Neural crest cell (in vitro differentiated cells): ENCODE results near the gene CMAS. TPM values are rescaled to one million over a fixed set of nuclear protein-coding genes. Genes with fewer than 3 reads are reported as not detected.

Experiments used
- DNase-seq: peaks from one replicate; pipeline ENCODE4 v3.0.0; 2021; ENCODE audit warnings: low read depth, mixed read lengths, low spot score
- H3K27ac Mint-ChIP-seq: one replicate; pipeline ENCODE4 v1.8.0; 2021; ENCODE audit warnings: mild to moderate bottlenecking, mixed read lengths; ENCODE audit not compliant: unreplicated experiment
- H3K27me3 Mint-ChIP-seq: 2 replicates; pipeline ENCODE4 v1.8.0; 2021; ENCODE audit warnings: low read depth, mild to moderate bottlenecking, mixed read lengths
- H3K36me3 Mint-ChIP-seq: 2 replicates; pipeline ENCODE4 v1.8.0; 2021; ENCODE audit warnings: low read depth, mild to moderate bottlenecking, mixed read lengths
- H3K4me1 Mint-ChIP-seq: 2 replicates; pipeline ENCODE4 v1.8.0; 2021; ENCODE audit warnings: mixed read lengths
- H3K4me3 Mint-ChIP-seq: one replicate; pipeline ENCODE4 v1.8.0; 2021; ENCODE audit warnings: mild to moderate bottlenecking, mixed read lengths
- H3K9me3 Mint-ChIP-seq: 2 replicates; pipeline ENCODE4 v1.8.0; 2021; ENCODE audit warnings: mixed read lengths
- CTCF ChIP-seq: fragments of 200-600 bp; sonication (generic); conservative IDR thresholded peaks from 2 replicates; pipeline ENCODE4 v1.5.0; 2021; ENCODE audit warnings: antibody characterized with exemption, mild to moderate bottlenecking
- total RNA-seq: library from RNA; stranded (reverse); gene quantifications from 2 replicates; pipeline ENCODE4 v1.2.1, GENCODE V29; 2021

CMAS gene
- total RNA-seq, 1 donor from 2014 or later: 39.0 TPM

DNA sequence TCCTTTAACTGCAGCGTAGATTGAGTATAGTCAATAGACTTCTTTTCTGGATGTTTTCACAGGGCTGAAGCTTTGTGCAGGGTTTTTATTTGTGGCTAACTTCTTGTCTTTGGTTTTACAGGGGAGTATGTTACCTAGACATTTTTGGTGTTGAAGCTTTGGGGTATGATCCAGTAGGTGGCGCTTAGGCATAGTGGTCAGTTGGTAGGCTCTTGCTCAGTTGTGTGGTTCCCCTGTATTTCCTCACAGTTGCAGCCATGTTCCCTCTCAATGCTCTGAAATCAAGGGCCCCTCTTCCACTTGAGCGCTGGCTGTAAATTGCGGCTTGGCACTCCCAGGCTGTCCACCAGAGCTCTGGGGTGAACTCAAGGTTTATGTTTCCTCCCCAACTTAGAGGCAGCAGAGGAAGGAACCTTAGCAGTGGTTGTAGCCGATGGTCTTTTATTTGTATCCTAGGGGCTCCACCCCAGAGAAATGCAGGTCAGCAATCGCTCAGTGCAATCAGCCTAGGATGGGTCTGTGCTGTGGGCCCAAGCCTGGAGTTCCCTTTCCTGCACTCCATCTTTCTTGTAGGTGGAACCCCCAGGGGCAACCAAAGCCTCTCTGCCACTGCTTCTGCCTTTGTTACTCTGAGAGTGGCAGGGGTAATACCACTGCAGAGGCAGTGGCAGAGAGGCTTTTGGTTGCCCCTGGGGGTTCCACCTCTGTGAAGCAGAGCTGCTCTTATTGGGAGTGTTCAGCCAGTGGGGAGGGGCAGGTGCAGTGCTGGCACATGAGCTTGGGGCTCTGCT lies 55.1 kb downstream of the CMAS start:
- H3K27me3 Mint-ChIP-seq: no peaks in the 10 kb centered on the region
- TF ChIP-seq CTCF: peak; percentile 69
- peaks cover 3% of the 10 kb centered on the region for H3K4me1 Mint-ChIP-seq
- H3K36me3 Mint-ChIP-seq: peaks cover 14% of the 10 kb centered on the region
- no peak overlapping the region for H3K4me3 Mint-ChIP-seq
- peak; percentile 28 for DNase-seq
- H3K9me3 Mint-ChIP-seq: peaks cover 12% of the 10 kb centered on the region
- peak overlapping the region; percentile 69 for H3K27ac Mint-ChIP-seq

DNA sequence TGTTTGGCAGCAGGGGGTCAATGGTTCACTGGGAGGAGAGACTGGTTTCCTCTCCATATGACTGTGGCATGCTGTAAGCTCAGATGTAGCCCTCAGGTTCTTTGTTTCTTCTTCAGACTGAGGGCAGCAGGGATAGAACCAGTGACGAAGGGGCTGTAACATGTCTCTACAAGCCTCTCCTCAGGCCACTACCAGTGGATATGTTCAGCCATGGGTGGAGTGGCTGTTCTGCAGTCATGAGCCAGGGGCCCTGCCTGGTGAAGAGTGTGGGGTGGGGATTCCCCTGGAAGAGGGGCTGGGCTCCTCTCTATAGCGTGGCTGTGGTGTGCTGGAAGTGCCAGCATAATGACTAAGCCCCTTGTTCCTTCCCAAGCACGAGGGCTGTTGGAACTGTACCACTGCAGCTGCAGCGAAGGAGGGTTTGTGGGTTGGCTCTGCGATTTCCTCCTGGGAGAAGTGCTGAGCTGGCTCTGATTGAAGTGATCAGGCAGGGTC lies 55.8 kb downstream of the CMAS start:
- Mint-ChIP-seq H3K9me3 (peaks cover 14% of the 10 kb centered on the region), H3K4me3 (no peak overlapping the region), H3K27ac (no peak overlapping the region), H3K36me3 (peaks cover 18% of the 10 kb centered on the region), H3K4me1 (peaks cover 3% of the 10 kb centered on the region), H3K27me3 (no peaks in the 10 kb centered on the region)
- TF ChIP-seq CTCF: no peak
- no peak for DNase-seq

DNA sequence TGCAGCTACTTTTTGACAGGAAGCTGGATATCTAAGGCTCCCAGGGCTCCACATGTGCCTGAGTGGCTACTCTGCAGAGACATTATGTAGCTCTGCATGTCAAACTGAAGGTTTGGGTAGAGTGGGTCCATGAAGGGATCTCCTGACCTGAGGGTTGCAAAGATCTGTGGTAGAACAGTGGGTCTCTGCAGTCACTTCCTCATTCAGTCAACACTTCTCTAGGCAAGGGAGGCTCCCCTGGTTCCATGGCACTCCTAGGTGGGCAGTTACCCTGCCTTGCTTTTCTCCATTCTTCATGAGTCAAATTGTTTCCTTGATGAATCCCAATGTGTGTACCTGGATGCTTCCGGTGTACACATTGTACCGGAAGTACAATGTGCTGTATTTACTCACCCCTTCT lies 57.4 kb downstream of the CMAS start:
- Mint-ChIP-seq H3K36me3 (peaks cover 10% of the 10 kb centered on the region), H3K4me1 (peaks cover 3% of the 10 kb centered on the region), H3K4me3 (no peak overlapping the region), H3K9me3 (peaks cover 11% of the 10 kb centered on the region), H3K27me3 (no peaks in the 10 kb centered on the region), H3K27ac (no peak overlapping the region)
- no peak for DNase-seq
- no peak for TF ChIP-seq CTCF

DNA sequence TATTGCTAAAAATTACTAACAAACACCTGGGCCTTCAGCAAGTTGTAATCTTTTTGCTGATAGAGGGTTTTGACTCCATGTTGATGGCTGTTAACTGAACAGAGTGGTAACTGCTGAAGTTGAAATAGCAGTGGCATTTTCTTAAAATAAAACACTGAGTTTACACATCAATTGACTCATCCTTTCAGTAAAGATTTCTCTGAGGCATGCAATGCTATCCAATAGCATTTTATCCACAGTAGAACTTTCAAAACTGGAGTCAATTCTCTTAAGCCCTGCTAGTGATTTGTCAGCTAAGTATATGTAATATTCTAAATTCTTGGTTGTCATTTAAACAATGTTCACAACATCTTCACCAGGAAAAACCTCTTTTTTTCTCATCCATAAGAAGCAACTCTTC lies 59.5 kb downstream of the CMAS start:
- no peak for TF ChIP-seq CTCF
- Mint-ChIP-seq H3K36me3 (peaks cover 13% of the 10 kb centered on the region), H3K9me3 (peaks cover 11% of the 10 kb centered on the region), H3K4me1 (peaks cover 3% of the 10 kb centered on the region), H3K4me3 (no peak overlapping the region), H3K27me3 (no peaks in the 10 kb centered on the region), H3K27ac (no peak overlapping the region)
- no peak for DNase-seq

DNA sequence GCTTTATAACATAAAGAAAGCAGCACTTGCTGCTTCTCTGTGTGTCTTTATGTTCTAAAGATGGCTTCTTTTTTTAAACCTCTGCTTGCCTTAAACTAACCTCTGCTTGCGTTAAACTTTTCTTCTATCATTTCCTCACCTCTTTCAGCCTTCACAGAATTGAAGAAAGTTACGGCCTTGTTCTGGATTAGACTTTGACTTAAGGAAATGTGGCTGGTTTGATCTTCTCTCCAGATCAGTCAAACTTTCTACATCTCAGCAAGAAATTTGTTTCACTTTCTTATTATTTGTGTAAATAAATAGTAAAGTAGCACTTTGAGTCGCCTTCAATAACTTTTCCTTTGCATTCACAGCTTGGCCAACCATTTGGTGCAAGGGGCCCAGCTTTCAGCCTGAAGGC lies 64.2 kb downstream of the CMAS start:
- no peak overlapping the region for H3K4me3 Mint-ChIP-seq
- peaks cover 13% of the 10 kb centered on the region for H3K36me3 Mint-ChIP-seq
- no peaks in the 10 kb centered on the region for H3K4me1 Mint-ChIP-seq
- peaks cover 11% of the 10 kb centered on the region for H3K9me3 Mint-ChIP-seq
- no peak for DNase-seq
- H3K27ac Mint-ChIP-seq: no peak overlapping the region
- no peaks in the 10 kb centered on the region for H3K27me3 Mint-ChIP-seq
- TF ChIP-seq CTCF: no peak

Other genes with a start within 250 kb of the CMAS start
- 2.8 and 3.0 TPM in 2 replicates for gene ABCC9, start 104.8 kb upstream of the CMAS start, total RNA-seq